Gastroesophageal sphincter (tissue), 4 donors: ENCODE data around the gene ETV4. TPM values are rescaled to one million over a fixed set of nuclear protein-coding genes. Genes with fewer than 3 reads are reported as not detected.

Experiments
- ATAC-seq: fragments of 150-250 bp; one replicate; pipeline ENCODE4 v1.9.1; 2016; ENCODE audit warnings: mild to moderate bottlenecking, moderate library complexity
- H3K27ac ChIP-seq, 4 donors: fragments of 200-600 bp; sonication (generic) in 3 of 4; 1 replicate in 3 of 4; 2 replicates in 1 of 4; pipeline ENCODE4 v1.5.1; 2016 to 2019
- H3K27me3 ChIP-seq: fragments of 200-600 bp; sonication (generic); one replicate; pipeline ENCODE4 v1.5.1; 2019
- H3K36me3 ChIP-seq, 2 donors: fragments of 200-600 bp; sonication (generic); one replicate each; pipeline ENCODE4 v1.5.1; 2019; ENCODE audit warnings: control low read depth in 1 of 2
- H3K4me1 ChIP-seq, 3 donors: fragments of 200-600 bp; sonication (generic); 1 replicate in 2 of 3; 2 replicates in 1 of 3; pipeline ENCODE4 v1.5.1; 2016 to 2019; ENCODE audit warnings: control low read depth in 2 of 3
- H3K4me3 ChIP-seq, 2 donors: fragments of 200-600 bp; sonication (generic); one replicate each; pipeline ENCODE4 v1.5.1; 2019; ENCODE audit warnings: mild to moderate bottlenecking in 1 of 2, moderate library complexity in 1 of 2
- H3K9me3 ChIP-seq, 3 donors: fragments of 200-600 bp; sonication (generic); one replicate each; pipeline ENCODE4 v1.5.1; 2017 to 2019; ENCODE audit warnings: control low read depth in 2 of 3
- EP300 ChIP-seq: sonication (generic); formaldehyde crosslinking; IDR thresholded peaks from one replicate; pipeline ENCODE4 v1.6.1; 2017; ENCODE audit warnings: antibody characterized with exemption, mild to moderate bottlenecking
- POLR2A ChIP-seq, 2 donors: fragments of 450-650 bp; IDR thresholded peaks; one replicate each; pipeline ENCODE4 v1.6.1; 2017; ENCODE audit warnings: antibody characterized with exemption in 2 of 2, mild to moderate bottlenecking in 2 of 2, moderate library complexity in 1 of 2
- POLR2AphosphoS5 ChIP-seq: sonication (generic); formaldehyde crosslinking; IDR thresholded peaks from one replicate; pipeline ENCODE4 v1.6.1; 2017; ENCODE audit warnings: antibody characterized with exemption
- WGBS, 2 donors: methylation state at CpG; one replicate each; pipeline ENCODE4 v1.1.5; 2018; ENCODE audit warnings: low coverage in 1 of 2; 5-methylcytosine and 5-hydroxymethylcytosine counted together
- total RNA-seq, 4 donors: library from RNA; depleted of rRNA; stranded (reverse); fragments of >200 nt; gene quantifications; one replicate each; pipeline ENCODE4 v1.1.0, GENCODE V29; 2016
- TF ChIP-seq, protein P1 (sequence below), 4 experiments: fragments of 200-600 bp in 2 of 4; fragments of 450-650 bp in 2 of 4; sonication (generic) in 1 of 4; IDR thresholded peaks; one replicate each; pipeline ENCODE4 v1.5.1; 2017 to 2019; ENCODE audit warnings: antibody characterized with exemption in 4 of 4, mild to moderate bottlenecking in 2 of 4, moderate library complexity in 2 of 4

The ETV4 gene
- total RNA-seq, 4 donors from 2014 or later, result 0.67 to 2.6 (median 0.96) TPM; not detected in 1

DNA sequence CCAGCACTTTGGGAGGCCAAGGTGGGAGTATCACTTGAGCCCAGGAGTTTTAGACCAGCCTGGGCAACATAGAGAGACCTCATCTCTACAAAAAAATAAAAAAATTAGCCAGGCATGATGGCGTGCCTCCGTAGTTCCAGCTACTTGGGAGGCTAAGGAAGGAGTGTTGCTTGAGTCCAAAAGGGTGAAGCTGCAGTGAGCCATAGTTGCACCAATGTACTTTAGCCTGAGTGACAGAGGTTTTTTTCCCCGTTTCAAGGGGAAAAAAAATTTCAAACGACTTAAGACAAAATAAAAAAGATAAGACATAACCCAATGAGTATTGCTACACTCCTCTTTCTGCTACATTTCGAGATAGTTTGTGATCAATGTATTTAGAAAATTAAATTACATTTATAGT is 55.5 kb downstream of the ETV4 start:
- peaks cover under 1 to 64% of the 10 kb centered on the region in 2 donors for H3K36me3 ChIP-seq
- H3K9me3 ChIP-seq, result no peaks in the 10 kb centered on the region
- no peak for ATAC-seq
- H3K4me3 ChIP-seq, result no peak overlapping the region
- no peak for TF ChIP-seq POLR2A (IDR thresholded peaks at IDR 0.05)
- TF ChIP-seq, protein P1, sequence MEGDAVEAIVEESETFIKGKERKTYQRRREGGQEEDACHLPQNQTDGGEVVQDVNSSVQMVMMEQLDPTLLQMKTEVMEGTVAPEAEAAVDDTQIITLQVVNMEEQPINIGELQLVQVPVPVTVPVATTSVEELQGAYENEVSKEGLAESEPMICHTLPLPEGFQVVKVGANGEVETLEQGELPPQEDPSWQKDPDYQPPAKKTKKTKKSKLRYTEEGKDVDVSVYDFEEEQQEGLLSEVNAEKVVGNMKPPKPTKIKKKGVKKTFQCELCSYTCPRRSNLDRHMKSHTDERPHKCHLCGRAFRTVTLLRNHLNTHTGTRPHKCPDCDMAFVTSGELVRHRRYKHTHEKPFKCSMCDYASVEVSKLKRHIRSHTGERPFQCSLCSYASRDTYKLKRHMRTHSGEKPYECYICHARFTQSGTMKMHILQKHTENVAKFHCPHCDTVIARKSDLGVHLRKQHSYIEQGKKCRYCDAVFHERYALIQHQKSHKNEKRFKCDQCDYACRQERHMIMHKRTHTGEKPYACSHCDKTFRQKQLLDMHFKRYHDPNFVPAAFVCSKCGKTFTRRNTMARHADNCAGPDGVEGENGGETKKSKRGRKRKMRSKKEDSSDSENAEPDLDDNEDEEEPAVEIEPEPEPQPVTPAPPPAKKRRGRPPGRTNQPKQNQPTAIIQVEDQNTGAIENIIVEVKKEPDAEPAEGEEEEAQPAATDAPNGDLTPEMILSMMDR (IDR thresholded peaks at IDR 0.05), result no peak
- no peak for TF ChIP-seq POLR2AphosphoS5
- no peak for TF ChIP-seq EP300
- H3K27me3 ChIP-seq, result no peaks in the 10 kb centered on the region
- H3K4me1 ChIP-seq, result peaks cover 0 to 26% (median 0%) of the 10 kb centered on the region in 3 donors
- WGBS, 2 donors, result 58 to 84% methylated on average over 3 to 5 of the region's 5 CpGs
- H3K27ac ChIP-seq, result no peak overlapping the region

DNA sequence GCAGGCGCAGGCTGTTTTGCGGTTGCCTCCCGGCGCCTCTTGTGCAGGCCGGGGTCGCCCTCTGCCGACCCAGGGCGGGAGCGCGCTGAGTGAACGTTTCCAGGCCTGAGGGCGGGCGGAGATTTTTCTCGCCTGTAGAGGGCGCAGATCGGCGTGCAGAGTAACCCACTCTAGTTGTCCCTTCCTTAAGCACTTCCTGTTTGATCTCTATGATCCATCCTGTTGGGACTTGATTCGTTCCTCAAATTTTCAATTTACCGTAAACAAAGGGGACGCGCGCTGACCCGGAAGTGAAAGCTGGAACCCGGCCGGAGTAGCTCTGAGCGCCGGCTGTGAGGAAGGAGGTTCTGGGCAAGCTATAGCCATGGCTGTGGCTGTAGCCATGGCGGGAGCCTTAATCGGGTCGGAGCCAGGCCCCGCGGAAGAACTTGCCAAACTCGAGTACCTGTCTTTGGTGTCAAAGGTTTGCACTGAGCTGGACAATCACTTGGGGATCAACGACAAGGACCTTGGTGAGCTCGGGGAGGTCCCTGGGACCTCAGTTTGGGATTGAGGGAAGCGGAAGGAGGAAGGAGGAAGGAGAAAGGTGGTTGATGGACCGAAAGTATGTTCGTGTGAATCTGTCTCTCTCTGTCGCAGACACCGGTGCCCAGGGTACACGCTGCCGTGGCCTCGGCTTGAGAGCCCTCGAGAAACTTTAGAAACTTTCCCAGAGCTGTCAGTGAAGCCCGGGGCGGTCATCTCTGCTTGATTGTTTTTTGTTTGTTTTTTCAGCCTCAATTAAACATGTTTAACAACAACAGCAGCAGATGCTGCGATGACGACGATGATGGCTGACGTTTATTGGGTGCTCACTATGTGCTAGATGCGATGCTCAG is 62.2 kb downstream of the ETV4 start, which contains the start of gene DHX8:
DHX8 (plus strand) TSS at position 302 of the 878 bp plus-strand sequence; CDS start at position 365, 63 bp downstream.
- Histone ChIP-seq H3K27ac (peak within 1 kb of the TSS; percentile 55 to 90 (median 86)), H3K9me3 (no peaks in the 10 kb centered on the region), H3K4me3 (peak within 1 kb of the TSS; percentile 63 to 79), H3K27me3 (no peaks in the 10 kb centered on the region), H3K36me3 (no peaks in the 10 kb centered on the region), H3K4me1 (peaks cover 4 to 48% (median 16%) of the 10 kb centered on the region in 3 donors)
- 0% methylated on average over 9 to 16 of the region's 51 CpGs for WGBS, 2 donors
- ATAC-seq, result peak; percentile 99
- no peak for TF ChIP-seq EP300
- TF ChIP-seq POLR2AphosphoS5, result peak; percentile 85
- peak; percentile 34 to 67 for TF ChIP-seq POLR2A (IDR thresholded peaks at IDR 0.05)
- TF ChIP-seq, protein P1 (IDR thresholded peaks at IDR 0.05), result peak; percentile 100

DNA sequence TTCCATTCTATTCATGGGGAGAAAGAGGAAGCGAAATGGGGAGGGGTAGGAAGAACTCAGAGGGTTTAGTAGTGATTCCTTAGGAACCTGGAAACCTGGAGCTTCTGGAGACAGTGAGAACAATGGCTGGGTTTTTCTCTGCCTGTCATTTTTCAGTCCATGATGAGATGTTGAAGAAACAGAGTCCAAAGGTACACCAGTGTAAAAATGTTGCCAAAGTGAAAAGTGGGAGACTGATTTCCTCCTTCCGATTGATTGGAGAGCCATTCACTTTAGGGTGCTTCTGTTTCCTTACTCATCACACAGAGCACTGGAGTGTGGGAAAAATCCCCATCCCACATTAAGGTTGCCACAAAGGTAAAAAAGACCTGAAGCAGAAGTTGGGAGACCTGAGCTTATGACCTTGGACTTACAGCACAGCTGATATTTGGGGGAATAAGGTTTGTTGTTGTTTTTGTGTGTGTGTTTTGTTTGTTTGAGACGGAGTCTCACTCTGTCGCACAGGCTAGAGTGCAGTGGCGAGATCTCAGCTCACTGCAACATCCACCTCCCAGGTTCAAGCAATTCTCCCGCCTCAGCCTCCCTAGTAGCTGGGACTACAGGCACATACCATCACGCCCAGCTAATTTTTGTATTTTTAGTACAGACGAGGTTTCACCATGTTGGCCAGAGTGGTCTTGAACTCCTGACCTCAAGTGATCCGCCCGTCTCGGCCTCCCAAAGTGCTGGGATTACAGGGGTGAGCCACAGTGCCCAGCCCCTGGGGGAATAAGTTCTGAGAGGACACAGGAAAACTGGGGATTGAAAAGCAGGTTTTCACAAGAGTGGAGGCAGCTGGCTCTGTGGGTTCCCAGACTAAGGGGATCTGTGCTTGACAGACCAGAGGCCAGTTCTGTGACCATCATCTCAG is 63.8 kb downstream of the ETV4 start:
- Histone ChIP-seq H3K4me3 (no peak overlapping the region), H3K27me3 (no peaks in the 10 kb centered on the region), H3K4me1 (peaks cover 4 to 39% (median 16%) of the 10 kb centered on the region in 3 donors), H3K9me3 (no peaks in the 10 kb centered on the region), H3K27ac (peak overlapping the region in 2 of 4 donors; percentile 85 to 90), H3K36me3 (no peaks in the 10 kb centered on the region)
- WGBS, 2 donors, result 88 to 93% methylated on average over 6 to 8 of the region's 11 CpGs
- no peak for TF ChIP-seq EP300
- ATAC-seq, result no peak

DNA sequence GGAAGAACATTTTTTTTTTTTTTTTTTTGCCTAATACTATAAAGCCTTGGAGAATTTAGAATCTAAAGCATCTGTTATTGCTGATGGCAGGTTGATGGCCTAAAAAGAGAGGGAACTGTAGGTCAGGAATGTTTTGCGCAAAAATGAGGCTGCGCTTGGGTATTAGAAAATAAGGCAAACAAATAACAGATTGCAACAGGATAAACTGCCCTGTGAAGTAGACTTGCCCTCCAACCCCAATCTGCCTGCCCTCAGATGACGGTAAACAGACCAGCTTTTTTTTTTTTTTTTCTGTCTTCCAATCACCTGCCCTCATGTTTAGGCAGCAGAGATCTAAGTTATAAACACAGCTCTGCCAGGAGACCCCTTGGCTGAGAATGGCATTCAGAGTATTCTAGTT is 66.2 kb downstream of the ETV4 start:
- 91 to 94% methylated on average over 3 of the region's 3 CpGs for WGBS, 2 donors
- no peaks in the 10 kb centered on the region for H3K36me3 ChIP-seq
- no peaks in the 10 kb centered on the region for H3K9me3 ChIP-seq
- H3K27ac ChIP-seq, result no peak overlapping the region
- H3K4me3 ChIP-seq, result no peak overlapping the region
- H3K4me1 ChIP-seq, result peaks cover 2 to 15% (median 10%) of the 10 kb centered on the region in 3 donors
- no peaks in the 10 kb centered on the region for H3K27me3 ChIP-seq
- TF ChIP-seq POLR2A (IDR thresholded peaks at IDR 0.05) (no peak), EP300 (no peak), POLR2AphosphoS5 (no peak)
- TF ChIP-seq, protein P1 (IDR thresholded peaks at IDR 0.05), result no peak
- no peak for ATAC-seq

Other genes with a start within 250 kb of the ETV4 start
- 10 to 100 TPM; 18.2 to 35.8 (median 20.2) TPM for gene ARL4D, start 147.3 kb downstream of the ETV4 start, total RNA-seq
- 10 to 100 TPM; 29.6 to 40.9 (median 34.1) TPM for gene DHX8, start 62.4 kb downstream of the ETV4 start, total RNA-seq
- 10 to 100 TPM in 1 of 4 donors, 1 to 10 TPM in 3; 5.3 to 11.8 (median 7.6) TPM for gene MEOX1, start 115.6 kb upstream of the ETV4 start, total RNA-seq
- gene SOST, start 212.5 kb upstream of the ETV4 start, total RNA-seq, result under 1 TPM in 1 of 4 donors, not detected in 3; 0.27 TPM
- 100 to 1,000 TPM; 127 to 228 (median 154) TPM for gene DUSP3, start 232.6 kb upstream of the ETV4 start, total RNA-seq
- gene CFAP97D1, start 234.1 kb upstream of the ETV4 start, total RNA-seq, result under 1 TPM in 1 of 4 donors, not detected in 3; 0.12 TPM